Stimulated activated CD4-positive, alpha-beta T cell treated with anti-CD3 and anti-CD28 coated beads, Interleukin-15, amount 100 ng/mL, for 1 hour (primary cell): ENCODE measurements around the gene LBX2.

Experiments used
- DNase-seq, 2 donors: peaks; one replicate each; pipeline ENCODE4 v3.0.0-alpha.2; 2020; ENCODE audit warnings: low read depth in 1 of 2, low spot score in 1 of 2

Gene LBX2

DNA sequence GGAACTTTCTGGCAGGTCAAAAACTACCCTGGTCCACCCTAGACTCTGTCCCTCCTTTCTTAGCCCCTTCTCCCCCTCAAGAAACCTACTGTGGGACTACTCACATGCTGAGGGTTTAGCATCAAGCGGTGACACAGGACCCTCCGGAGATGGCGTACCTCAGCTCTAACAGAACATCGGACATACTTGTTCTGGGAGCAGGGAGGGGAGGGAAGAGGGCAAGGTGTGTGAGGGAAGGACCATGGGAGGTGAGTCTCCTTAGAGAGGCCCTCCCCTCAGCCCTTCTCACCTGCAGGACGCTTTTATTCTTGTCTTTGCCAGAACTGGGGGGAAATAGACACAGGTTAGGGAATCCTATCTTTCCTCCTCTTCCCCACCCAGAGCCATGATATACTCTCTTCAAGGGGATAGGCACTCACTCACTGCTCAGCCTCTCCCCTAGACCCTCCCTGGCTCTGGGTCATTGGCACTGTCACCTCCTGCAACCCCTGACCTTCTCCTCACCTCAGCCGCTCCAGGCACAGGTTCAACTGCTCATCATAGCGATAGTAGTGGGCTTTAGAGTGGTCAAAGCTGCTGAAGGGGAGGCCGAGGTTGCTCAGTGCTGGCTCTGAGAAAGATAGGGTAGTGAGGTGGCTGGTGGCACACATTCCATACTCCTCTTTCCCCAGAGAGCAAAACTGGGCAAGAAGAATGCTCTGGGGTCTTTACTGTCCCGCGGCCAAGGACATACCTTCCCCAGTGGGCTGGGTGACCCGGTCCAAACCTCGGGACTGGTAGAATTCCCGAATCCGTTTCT, 6.2 kb upstream of the LBX2 start:
- no peak for DNase-seq

DNA sequence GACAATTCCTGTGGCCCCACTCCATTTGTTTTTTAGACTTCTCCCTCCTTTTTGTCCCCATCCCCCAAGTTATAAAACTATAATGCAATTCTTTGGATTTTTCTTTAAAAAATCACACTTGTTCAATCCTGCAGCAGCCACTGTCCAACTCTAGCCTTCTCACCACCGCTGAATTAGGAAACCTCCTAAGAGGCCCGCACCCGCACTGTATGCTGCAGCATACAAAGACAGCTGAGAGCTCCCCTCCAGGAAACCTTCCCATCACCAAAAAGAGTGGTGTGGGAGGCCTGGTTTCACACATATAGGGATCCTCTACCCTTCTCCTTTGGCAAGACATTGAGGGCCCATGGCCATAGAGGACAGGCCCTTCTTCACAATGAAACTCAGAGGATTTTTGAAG, 5.2 kb upstream of the LBX2 start:
- no peak for DNase-seq

DNA sequence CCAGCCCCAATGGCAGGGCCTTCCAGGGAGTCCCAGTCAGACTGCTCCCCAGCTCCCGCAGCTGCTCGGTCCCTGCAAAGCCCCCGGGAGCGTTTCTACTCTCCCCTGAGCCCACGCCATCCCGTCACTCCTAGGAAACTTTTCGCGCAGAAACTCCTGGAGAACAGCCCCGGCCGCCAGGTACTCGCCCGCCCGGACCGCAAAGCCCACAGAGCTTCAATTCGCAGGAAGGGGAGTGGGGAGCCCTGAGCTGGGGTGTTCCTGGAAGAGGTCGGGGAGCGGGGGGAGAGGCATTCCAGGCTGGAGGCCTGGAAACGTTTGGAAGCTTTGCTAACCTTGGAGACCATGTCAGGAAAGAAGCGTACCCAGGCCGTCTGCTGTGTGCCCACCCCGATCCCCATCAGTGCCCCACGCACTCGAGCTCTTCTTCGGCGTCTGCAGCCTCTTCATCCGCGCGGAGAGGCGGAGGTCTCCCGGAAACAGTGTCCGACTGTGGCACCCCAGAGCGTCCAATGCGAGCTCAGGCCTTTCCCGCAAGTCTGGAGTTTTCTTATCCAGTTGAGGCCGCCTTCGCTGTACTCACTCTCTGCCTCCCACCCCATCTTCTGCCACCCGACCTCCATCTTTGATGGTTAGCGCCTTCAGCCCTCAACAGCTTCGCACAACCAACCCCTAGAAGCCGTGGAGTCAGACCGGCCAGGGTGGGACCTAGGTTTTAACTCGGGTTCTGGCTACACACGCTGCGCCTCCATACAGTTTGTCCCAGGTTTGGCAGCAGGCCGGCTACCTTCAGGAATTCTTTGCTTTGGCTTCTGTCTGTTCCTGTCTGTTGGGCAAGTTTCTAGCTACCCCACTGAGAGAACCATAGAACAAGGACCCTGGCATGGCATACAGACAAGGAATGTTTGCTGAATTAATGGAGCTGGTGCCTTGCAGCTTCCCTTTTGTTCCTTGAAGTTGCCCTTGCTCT, 4.4 kb upstream of the LBX2 start:
- DNase-seq: no peak

GRCh38 chr2:74502720-74503505, 3.5 kb upstream of the LBX2 start:
- no peak for DNase-seq

DNA sequence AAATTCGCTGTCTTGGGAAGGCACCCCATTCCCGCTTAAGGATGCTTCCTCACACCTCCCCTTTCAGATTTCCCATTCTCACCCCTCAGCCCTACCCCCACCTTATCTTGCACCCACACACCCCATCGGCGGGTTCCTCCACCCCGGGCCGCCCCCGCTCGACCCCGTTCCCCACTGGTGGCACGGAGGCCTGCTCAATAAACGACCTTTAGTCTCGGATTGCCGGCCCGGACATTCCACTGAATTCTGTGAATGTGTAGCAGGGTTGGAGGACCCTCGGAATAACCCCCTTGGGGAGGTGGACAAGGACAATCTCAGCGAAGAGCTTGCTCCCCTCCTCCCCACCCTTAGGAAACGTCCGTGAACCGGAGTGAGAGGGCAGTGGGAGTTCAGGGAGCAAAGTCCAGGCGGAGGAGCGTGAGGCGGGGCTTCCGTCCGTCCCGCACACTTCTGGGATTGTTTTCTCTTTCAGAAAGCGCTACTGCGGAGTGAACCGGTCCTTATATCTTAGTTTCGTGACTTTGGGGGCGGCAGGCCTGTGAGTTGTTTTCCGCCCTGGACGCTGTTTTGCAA, 2.8 kb upstream of the LBX2 start:
- DNase-seq: no peak

DNA sequence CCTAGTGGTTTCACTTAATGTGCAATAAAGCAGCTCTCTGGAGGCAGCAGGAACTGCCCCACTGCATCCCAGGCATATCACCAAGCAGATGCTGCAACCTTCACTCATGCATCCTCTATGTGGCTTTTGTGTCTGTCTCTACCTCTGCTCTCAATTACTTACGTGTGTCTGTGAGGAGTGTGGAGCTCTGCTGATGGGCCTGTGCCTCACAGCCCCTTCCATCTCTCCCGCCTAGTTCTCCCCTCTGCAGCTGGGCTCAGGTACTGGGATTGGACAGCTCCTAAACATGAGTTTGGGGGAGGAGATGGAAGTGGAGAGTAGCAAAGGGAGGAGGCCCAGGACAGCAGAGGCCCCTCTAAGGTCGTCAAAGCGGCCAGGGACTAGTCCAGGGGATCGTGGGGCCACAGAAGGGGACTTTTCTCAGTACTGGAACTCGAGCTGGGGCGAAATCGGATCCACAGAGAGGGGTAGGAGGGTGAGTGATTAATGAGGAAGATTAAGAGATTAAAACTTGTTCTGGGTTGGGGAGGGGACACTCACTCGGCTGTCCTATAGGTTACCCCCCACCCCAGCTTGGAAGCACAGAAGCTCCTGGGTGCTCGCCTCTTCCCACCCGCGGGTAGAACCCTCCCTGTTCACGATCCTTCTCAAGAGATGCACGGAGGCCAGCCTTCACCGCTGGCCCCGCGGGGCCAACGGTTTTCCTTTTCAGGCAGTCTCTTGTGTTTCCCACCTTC, 2.1 kb upstream of the LBX2 start:
- DNase-seq: no peak

GRCh38 chr2:74500578-74500946, 1.2 kb upstream of the LBX2 start:
- no peak for DNase-seq

DNA sequence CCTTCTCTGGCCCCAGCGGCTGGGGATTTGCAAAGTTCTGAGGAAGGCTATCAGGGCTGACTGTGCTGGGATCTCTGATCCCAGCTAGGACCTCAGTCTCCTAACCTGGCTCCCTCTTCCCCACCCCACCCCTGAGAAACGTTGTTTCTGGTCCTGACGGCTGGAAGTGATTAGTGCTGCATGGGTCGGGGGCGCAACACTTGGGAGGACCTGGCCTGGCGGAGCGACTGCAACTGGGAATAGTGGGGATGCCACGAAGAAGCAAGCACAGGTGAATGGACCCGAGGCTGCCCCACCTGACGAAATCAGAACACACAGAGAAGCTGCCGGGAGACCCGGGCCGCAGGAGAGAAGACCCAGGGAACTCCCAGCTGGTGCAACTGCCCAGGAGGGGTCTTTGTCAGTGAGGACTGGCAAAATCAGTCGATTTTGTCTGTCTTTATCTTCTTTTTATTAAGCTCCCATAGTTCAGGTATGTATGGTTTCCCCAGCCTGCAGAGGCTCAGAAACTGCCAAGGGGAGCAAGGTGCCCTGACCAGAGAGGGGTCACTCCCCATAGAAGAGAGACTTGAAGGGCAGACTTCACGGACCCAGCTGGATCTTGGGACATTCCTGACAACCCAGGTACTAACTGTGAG, 656 bp upstream of the LBX2 start:
- no peak for DNase-seq

DNA sequence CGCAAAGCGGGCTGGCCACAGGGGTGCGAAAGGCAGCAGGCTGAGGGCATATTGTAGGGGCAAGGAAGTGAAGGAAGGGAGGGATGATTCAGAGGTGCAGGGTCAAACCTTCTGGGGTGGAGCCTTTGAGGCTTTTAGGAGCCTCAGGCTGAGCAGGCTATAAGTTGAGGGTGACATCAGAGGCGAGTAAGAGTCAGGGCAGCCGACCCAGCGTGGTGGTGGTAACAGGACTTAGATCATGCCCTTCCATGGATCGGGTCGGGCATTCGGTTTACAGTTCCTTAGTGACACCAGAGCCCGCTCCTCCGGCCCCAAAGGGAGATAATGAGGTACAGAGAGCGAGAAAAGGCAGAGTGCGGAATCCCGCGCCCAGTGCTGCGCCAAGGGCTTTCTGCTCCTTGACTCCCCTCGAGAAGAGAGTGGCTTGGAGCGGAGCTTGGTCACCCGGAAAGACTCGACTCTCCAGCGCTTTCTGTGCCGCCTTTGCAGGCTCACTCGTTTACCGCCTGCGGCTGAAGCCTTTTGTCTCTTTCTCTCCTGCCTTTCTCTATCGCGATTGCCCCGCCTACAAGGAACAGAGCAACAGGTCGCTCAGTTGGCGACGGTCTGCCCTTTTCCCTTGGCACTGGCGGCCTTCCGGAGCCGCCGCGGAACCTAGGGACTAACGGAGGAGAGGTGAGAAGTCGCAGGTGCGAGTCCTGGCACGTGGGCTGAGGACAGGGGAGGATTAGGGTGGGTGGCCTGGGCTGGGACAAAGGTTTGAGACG, 720 bp downstream of the LBX2 start:
- DNase-seq: no peak

GRCh38 chr2:74497777-74498499, 1.5 kb downstream of the LBX2 start:
- no peak for DNase-seq

DNA sequence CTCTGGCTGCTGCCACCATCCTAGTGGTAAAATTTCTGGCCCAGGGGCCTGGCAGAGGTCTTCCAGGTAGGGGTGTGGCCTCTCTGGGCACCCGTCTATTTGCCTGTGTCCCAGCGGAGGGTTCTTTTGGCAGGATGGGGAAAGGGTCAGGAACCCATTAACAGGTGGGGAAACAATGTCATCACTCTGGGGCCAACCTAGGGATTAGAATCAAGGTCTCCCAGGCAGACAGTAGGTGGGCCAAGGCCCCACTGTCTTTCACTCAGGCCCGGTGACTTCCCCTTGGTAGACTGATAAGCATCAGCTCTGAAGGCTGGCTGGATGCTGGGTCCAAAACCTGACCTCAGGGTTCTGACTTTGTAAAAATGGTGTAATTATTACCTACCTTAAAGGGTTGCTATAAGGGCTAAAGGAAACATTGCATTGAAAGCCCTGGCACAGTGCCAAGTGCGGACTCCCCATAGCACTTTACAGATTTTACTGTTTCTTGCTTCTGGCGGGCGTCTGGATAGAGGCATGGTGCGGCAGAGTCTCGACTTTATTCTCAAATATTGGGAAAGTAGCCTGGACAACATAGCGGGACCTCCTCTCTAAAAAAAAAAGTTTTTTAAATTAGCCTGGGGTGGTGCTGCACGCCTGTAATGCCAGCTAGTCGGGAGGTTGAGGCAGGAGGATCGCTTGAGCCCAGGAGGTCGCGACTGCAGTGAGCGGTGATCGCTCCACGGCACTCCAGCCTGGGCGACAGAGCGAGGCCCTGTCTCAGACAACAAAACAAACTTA, 2.2 kb downstream of the LBX2 start:
- no peak for DNase-seq

GRCh38 chr2:74495440-74495839, 4.0 kb downstream of the LBX2 start:
- DNase-seq: no peak

DNA sequence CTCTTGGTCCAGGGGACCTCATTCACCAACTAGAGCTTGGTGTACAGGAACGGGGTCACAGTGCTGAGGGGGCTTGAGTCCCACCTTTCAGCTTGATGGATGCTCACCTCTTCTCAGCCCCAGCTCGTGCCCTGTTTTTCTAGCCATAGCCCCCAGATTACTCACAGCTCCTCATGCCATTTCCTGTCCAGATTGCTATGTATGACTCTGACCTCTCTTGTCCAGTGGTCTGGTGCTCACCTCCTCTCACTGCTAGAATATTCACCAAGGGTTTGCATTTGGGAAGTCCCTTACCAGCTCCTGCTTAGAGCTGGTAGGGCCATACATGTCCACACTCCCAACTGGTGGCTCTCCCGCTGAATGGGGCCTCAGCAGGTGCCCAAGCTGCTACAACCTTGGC, 5.9 kb downstream of the LBX2 start:
- no peak for DNase-seq

DNA sequence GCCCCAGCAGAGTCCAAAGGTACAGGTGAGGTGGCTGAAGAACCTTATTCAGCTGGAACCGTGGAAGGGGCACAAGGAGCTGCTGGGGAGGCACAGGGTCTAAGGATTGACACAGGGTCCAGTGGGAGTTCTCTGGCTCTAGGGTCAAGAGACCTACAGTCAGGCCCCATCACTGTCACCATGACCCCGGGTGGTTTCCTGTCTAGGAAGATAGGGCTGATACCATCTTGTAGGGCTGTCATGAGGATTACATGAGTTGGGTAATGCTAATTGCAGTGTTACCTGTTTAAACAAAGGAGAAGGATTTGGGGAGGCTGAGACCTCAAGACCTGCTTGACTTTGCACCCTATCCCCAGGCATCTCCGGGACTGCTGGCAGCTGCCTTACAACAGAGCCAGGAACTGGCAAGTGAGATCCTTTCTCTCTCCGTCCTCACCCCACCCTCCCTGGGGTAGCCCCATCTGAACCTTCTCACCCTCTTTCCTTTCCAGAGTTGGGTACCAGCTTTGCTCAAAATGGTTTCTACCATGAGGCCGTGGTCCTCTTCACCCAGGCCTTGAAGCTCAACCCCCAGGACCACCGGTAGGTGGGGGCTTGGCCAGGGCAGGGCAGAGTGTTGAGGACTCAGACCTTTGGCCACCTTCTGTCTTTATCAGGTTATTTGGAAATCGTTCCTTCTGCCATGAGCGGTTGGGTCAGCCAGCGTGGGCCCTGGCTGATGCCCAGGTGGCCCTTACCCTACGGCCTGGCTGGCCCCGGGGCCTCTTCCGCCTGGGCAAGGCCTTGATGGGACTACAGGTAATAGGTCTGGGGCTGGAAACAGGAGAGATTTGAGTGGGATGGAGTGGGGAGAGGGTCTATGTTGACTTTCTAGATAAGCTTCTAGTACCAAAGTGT, 7.5 kb downstream of the LBX2 start:
- no peak for DNase-seq

GRCh38 chr2:74489906-74490305, 9.5 kb downstream of the LBX2 start:
- no peak for DNase-seq

GRCh38 chr2:74488643-74489481, 10.5 kb downstream of the LBX2 start:
- no peak for DNase-seq
